ENCODE measurements around the gene ASRGL1.

The ASRGL1 gene

GRCh38 chr11:62413060-62413696 lies 75.9 kb downstream of the ASRGL1 start:
- Histone ChIP-seq H3K4me1 (ENCODE audit: control insufficient read depth, low read depth, low read length) (no peaks in the 10 kb centered on the region), H3K18ac (ENCODE audit: low read length) (no peak overlapping the region), H2AK5ac (ENCODE audit: low read length) (no peak overlapping the region), H3K23ac (ENCODE audit: low read length) (no peak overlapping the region), H2BK120ac (ENCODE audit: low read depth, low read length) (no peak overlapping the region), H3K79me2 (ENCODE audit: control insufficient read depth, insufficient read depth, low read length) (no peaks in the 10 kb centered on the region), H4K8ac (ENCODE audit: low read depth, low read length) (no peak overlapping the region), H3K4me3 (ENCODE audit: low read length) (no peak overlapping the region), H2BK15ac (replicated peaks; ENCODE audit: low read depth) (no peak overlapping the region), H3K79me1 (ENCODE audit: low read length) (no peaks in the 10 kb centered on the region), H3K4ac (ENCODE audit: low read depth, low read length) (no peak overlapping the region), H3K4me2 (ENCODE audit: low read length) (no peak overlapping the region), H4K5ac (ENCODE audit: low read length) (no peak overlapping the region), H3K36me3 (ENCODE audit: control insufficient read depth, insufficient read depth, low read length) (no peaks in the 10 kb centered on the region), H3K27ac (ENCODE audit: low read depth, low read length) (no peak overlapping the region), H3K9ac (ENCODE audit: low read length) (no peak overlapping the region), H2BK5ac (ENCODE audit: low read length) (no peak overlapping the region), H3K56ac (ENCODE audit: low read length) (no peak overlapping the region), H3K27me3 (ENCODE audit: insufficient read depth, low read length, poor library complexity) (no peaks in the 10 kb centered on the region)
- no peak for DNase-seq
- WGBS (ENCODE audit: extremely low coverage, insufficient coverage, low lambda C conversion rate), result no CpG with 5 or more reads among the region's 8 CpGs

- H3K36me3 ChIP-seq (ENCODE audit: control insufficient read depth, insufficient read depth, low read length), result no peaks in the 10 kb centered on the region
- H2BK5ac ChIP-seq (ENCODE audit: low read length), result no peak overlapping the region
- no peak for DNase-seq
- H3K23ac ChIP-seq (ENCODE audit: low read length), result no peak overlapping the region
- H3K4ac ChIP-seq (ENCODE audit: low read depth, low read length), result no peak overlapping the region
- no peak overlapping the region for H2BK120ac ChIP-seq (ENCODE audit: low read depth, low read length)
- H3K18ac ChIP-seq (ENCODE audit: low read length), result no peak overlapping the region
- H3K4me1 ChIP-seq (ENCODE audit: control insufficient read depth, low read depth, low read length), result no peaks in the 10 kb centered on the region
- H4K8ac ChIP-seq (ENCODE audit: low read depth, low read length), result no peak overlapping the region
- no peak overlapping the region for H4K5ac ChIP-seq (ENCODE audit: low read length)
- H2BK15ac ChIP-seq (replicated peaks; ENCODE audit: low read depth), result no peak overlapping the region
- no peak overlapping the region for H3K4me3 ChIP-seq (ENCODE audit: low read length)
- H3K4me2 ChIP-seq (ENCODE audit: low read length), result no peak overlapping the region
- H3K27ac ChIP-seq (ENCODE audit: low read depth, low read length), result no peak overlapping the region
- no peaks in the 10 kb centered on the region for H3K27me3 ChIP-seq (ENCODE audit: insufficient read depth, low read length, poor library complexity)
- no peak overlapping the region for H3K9ac ChIP-seq (ENCODE audit: low read length)
- no peaks in the 10 kb centered on the region for H3K79me2 ChIP-seq (ENCODE audit: control insufficient read depth, insufficient read depth, low read length)
- no CpG with 5 or more reads among the region's 12 CpGs for WGBS (ENCODE audit: extremely low coverage, insufficient coverage, low lambda C conversion rate)
- no peak overlapping the region for H2AK5ac ChIP-seq (ENCODE audit: low read length)
- no peaks in the 10 kb centered on the region for H3K79me1 ChIP-seq (ENCODE audit: low read length)
- no peak overlapping the region for H3K56ac ChIP-seq (ENCODE audit: low read length)
Observed at GRCh38 chr11:62416596-62416995, 79.3 kb downstream of the ASRGL1 start.

GRCh38 chr11:62418136-62418535 lies 80.9 kb downstream of the ASRGL1 start:
- no peak overlapping the region for H3K27ac ChIP-seq (ENCODE audit: low read depth, low read length)
- H3K27me3 ChIP-seq (ENCODE audit: insufficient read depth, low read length, poor library complexity), result no peaks in the 10 kb centered on the region
- H2AK5ac ChIP-seq (ENCODE audit: low read length), result no peak overlapping the region
- DNase-seq, result no peak
- H3K4ac ChIP-seq (ENCODE audit: low read depth, low read length), result no peak overlapping the region
- no peak overlapping the region for H2BK5ac ChIP-seq (ENCODE audit: low read length)
- no peak overlapping the region for H3K18ac ChIP-seq (ENCODE audit: low read length)
- no peak overlapping the region for H3K23ac ChIP-seq (ENCODE audit: low read length)
- no peak overlapping the region for H2BK120ac ChIP-seq (ENCODE audit: low read depth, low read length)
- no peaks in the 10 kb centered on the region for H3K79me2 ChIP-seq (ENCODE audit: control insufficient read depth, insufficient read depth, low read length)
- no peak overlapping the region for H4K5ac ChIP-seq (ENCODE audit: low read length)
- H3K9ac ChIP-seq (ENCODE audit: low read length), result no peak overlapping the region
- whole genome bisulfite sequencing (ENCODE audit: extremely low coverage, insufficient coverage, low lambda C conversion rate), result no CpG with 5 or more reads among the region's 5 CpGs
- H3K36me3 ChIP-seq (ENCODE audit: control insufficient read depth, insufficient read depth, low read length), result no peaks in the 10 kb centered on the region
- H4K8ac ChIP-seq (ENCODE audit: low read depth, low read length), result no peak overlapping the region
- H3K4me3 ChIP-seq (ENCODE audit: low read length), result no peak overlapping the region
- H3K79me1 ChIP-seq (ENCODE audit: low read length), result no peaks in the 10 kb centered on the region
- H2BK15ac ChIP-seq (replicated peaks; ENCODE audit: low read depth), result no peak overlapping the region
- no peak overlapping the region for H3K56ac ChIP-seq (ENCODE audit: low read length)
- no peaks in the 10 kb centered on the region for H3K4me1 ChIP-seq (ENCODE audit: control insufficient read depth, low read depth, low read length)
- no peak overlapping the region for H3K4me2 ChIP-seq (ENCODE audit: low read length)

GRCh38 chr11:62418733-62419132 lies 81.5 kb downstream of the ASRGL1 start, which contains the start of gene SCGB1A1:
Gene SCGB1A1, plus strand, starts transcription at chr11:62419033. Its CDS starts 63 bp downstream, at chr11:62419096.
- Histone ChIP-seq H3K27me3 (ENCODE audit: insufficient read depth, low read length, poor library complexity) (no peaks in the 10 kb centered on the region), H4K8ac (ENCODE audit: low read depth, low read length) (no peak within 1 kb of the TSS), H4K5ac (ENCODE audit: low read length) (no peak within 1 kb of the TSS), H2BK15ac (replicated peaks; ENCODE audit: low read depth) (no peak within 1 kb of the TSS), H3K4me2 (ENCODE audit: low read length) (no peak within 1 kb of the TSS), H3K23ac (ENCODE audit: low read length) (no peak within 1 kb of the TSS), H3K9ac (ENCODE audit: low read length) (no peak within 1 kb of the TSS), H3K4me3 (ENCODE audit: low read length) (no peak within 1 kb of the TSS), H2BK120ac (ENCODE audit: low read depth, low read length) (no peak within 1 kb of the TSS), H3K56ac (ENCODE audit: low read length) (no peak within 1 kb of the TSS), H3K4me1 (ENCODE audit: control insufficient read depth, low read depth, low read length) (no peaks in the 10 kb centered on the region), H3K4ac (ENCODE audit: low read depth, low read length) (no peak within 1 kb of the TSS), H3K79me2 (ENCODE audit: control insufficient read depth, insufficient read depth, low read length) (no peaks in the 10 kb centered on the region), H3K18ac (ENCODE audit: low read length) (no peak within 1 kb of the TSS), H3K27ac (ENCODE audit: low read depth, low read length) (no peak within 1 kb of the TSS), H2BK5ac (ENCODE audit: low read length) (no peak within 1 kb of the TSS), H3K79me1 (ENCODE audit: low read length) (no peaks in the 10 kb centered on the region), H2AK5ac (ENCODE audit: low read length) (no peak within 1 kb of the TSS), H3K36me3 (ENCODE audit: control insufficient read depth, insufficient read depth, low read length) (no peaks in the 10 kb centered on the region)
- no CpG with 5 or more reads among the region's 4 CpGs for WGBS (ENCODE audit: extremely low coverage, insufficient coverage, low lambda C conversion rate)
- no peak for DNase-seq

GRCh38 chr11:62419314-62419929 lies 82.2 kb downstream of the ASRGL1 start:
- WGBS (ENCODE audit: extremely low coverage, insufficient coverage, low lambda C conversion rate), result no CpG with 5 or more reads among the region's 5 CpGs
- Histone ChIP-seq H4K5ac (ENCODE audit: low read length) (no peak overlapping the region), H2AK5ac (ENCODE audit: low read length) (no peak overlapping the region), H3K23ac (ENCODE audit: low read length) (no peak overlapping the region), H3K56ac (ENCODE audit: low read length) (no peak overlapping the region), H3K18ac (ENCODE audit: low read length) (no peak overlapping the region), H3K79me1 (ENCODE audit: low read length) (no peaks in the 10 kb centered on the region), H3K4me1 (ENCODE audit: control insufficient read depth, low read depth, low read length) (no peaks in the 10 kb centered on the region), H3K4me3 (ENCODE audit: low read length) (no peak overlapping the region), H3K27ac (ENCODE audit: low read depth, low read length) (no peak overlapping the region), H3K36me3 (ENCODE audit: control insufficient read depth, insufficient read depth, low read length) (no peaks in the 10 kb centered on the region), H3K79me2 (ENCODE audit: control insufficient read depth, insufficient read depth, low read length) (no peaks in the 10 kb centered on the region), H3K27me3 (ENCODE audit: insufficient read depth, low read length, poor library complexity) (no peaks in the 10 kb centered on the region), H2BK120ac (ENCODE audit: low read depth, low read length) (no peak overlapping the region), H3K9ac (ENCODE audit: low read length) (no peak overlapping the region), H3K4me2 (ENCODE audit: low read length) (no peak overlapping the region), H2BK15ac (replicated peaks; ENCODE audit: low read depth) (no peak overlapping the region), H3K4ac (ENCODE audit: low read depth, low read length) (no peak overlapping the region), H2BK5ac (ENCODE audit: low read length) (no peak overlapping the region), H4K8ac (ENCODE audit: low read depth, low read length) (no peak overlapping the region)
- no peak for DNase-seq

- no peak overlapping the region for H2AK5ac ChIP-seq (ENCODE audit: low read length)
- H3K23ac ChIP-seq (ENCODE audit: low read length), result no peak overlapping the region
- no peak overlapping the region for H3K9ac ChIP-seq (ENCODE audit: low read length)
- H3K36me3 ChIP-seq (ENCODE audit: control insufficient read depth, insufficient read depth, low read length), result no peaks in the 10 kb centered on the region
- H3K4me1 ChIP-seq (ENCODE audit: control insufficient read depth, low read depth, low read length), result no peaks in the 10 kb centered on the region
- no peak overlapping the region for H4K5ac ChIP-seq (ENCODE audit: low read length)
- no peak overlapping the region for H3K27ac ChIP-seq (ENCODE audit: low read depth, low read length)
- H4K8ac ChIP-seq (ENCODE audit: low read depth, low read length), result no peak overlapping the region
- H3K79me2 ChIP-seq (ENCODE audit: control insufficient read depth, insufficient read depth, low read length), result no peaks in the 10 kb centered on the region
- no peak for DNase-seq
- H3K27me3 ChIP-seq (ENCODE audit: insufficient read depth, low read length, poor library complexity), result no peaks in the 10 kb centered on the region
- WGBS (ENCODE audit: extremely low coverage, insufficient coverage, low lambda C conversion rate), result no CpG with 5 or more reads among the region's 1 CpG
- no peak overlapping the region for H2BK15ac ChIP-seq (replicated peaks; ENCODE audit: low read depth)
- no peak overlapping the region for H2BK120ac ChIP-seq (ENCODE audit: low read depth, low read length)
- H3K18ac ChIP-seq (ENCODE audit: low read length), result no peak overlapping the region
- H3K4me3 ChIP-seq (ENCODE audit: low read length), result no peak overlapping the region
- no peak overlapping the region for H3K4me2 ChIP-seq (ENCODE audit: low read length)
- H3K79me1 ChIP-seq (ENCODE audit: low read length), result no peaks in the 10 kb centered on the region
- no peak overlapping the region for H3K56ac ChIP-seq (ENCODE audit: low read length)
- no peak overlapping the region for H3K4ac ChIP-seq (ENCODE audit: low read depth, low read length)
- H2BK5ac ChIP-seq (ENCODE audit: low read length), result no peak overlapping the region
Observed at GRCh38 chr11:62419943-62420342, 82.7 kb downstream of the ASRGL1 start.

Measured in mesendoderm (in vitro differentiated cells).